B cell (primary cell): ENCODE measurements around the gene IRF2BPL. TPM values are rescaled to one million over a fixed set of nuclear protein-coding genes. Genes with fewer than 3 reads are reported as not detected.
A peak's percentile ranks its signal among the peaks of the same experiment; 100 is the strongest.

Source experiments
- ATAC-seq: fragments of 200-7000 bp; cut with Tn5 transposase; one replicate; pipeline ENCODE4 v1.10.0; 2021; ENCODE audit warnings: low read depth, mild to moderate bottlenecking, moderate number of reproducible peaks, moderate library complexity
- CTCF ChIA-PET: fragments of 350-600 bp; sonication (Branson Sonifier 250); formaldehyde crosslinking; loops from one replicate; lab custom pipeline; 2021; ENCODE audit warnings: antibody characterized with exemption, inconsistent platforms; lab: Charles Lee
- POLR2A ChIA-PET: fragments of 350-600 bp; sonication (Branson Sonifier 250); formaldehyde crosslinking; loops from one replicate; lab custom pipeline; 2021; ENCODE audit warnings: antibody characterized with exemption; lab: Charles Lee
- DNase-seq: peaks from one replicate; pipeline ENCODE4 v3.0.0; 2013
- H2AFZ ChIP-seq: 2 replicates; pipeline ENCODE4 v1.6.1; 2012; ENCODE audit warnings: mild to moderate bottlenecking, low read depth, low read length; ENCODE audit not compliant: insufficient read depth, poor library complexity, severe bottlenecking
- H3K27ac ChIP-seq, 2 donors: 1 replicate in 1 of 2; 2 replicates in 1 of 2; pipeline ENCODE4 v1.5.1; 2012 to 2013; ENCODE audit warnings: low read length in 2 of 2, mild to moderate bottlenecking in 2 of 2, moderate library complexity in 1 of 2
- H3K27me3 ChIP-seq, 4 experiments: fragments of 200-600 bp in 1 of 4; sonication (generic) in 1 of 4; replicated peaks in 1 of 4; 1 replicate in 2 of 4; 2 replicates in 2 of 4; pipeline versions ENCODE4 v1.6.1 to v1.7.0; 2013 to 2016; ENCODE audit warnings: low read length in 3 of 4, mild to moderate bottlenecking in 2 of 4, mixed read lengths in 1 of 4, moderate library complexity in 1 of 4; ENCODE audit not compliant: insufficient read depth in 4 of 4, control insufficient read depth in 3 of 4; ENCODE audit errors: control extremely low read depth in 1 of 4
- H3K36me3 ChIP-seq, 2 experiments: replicated peaks in 1 of 2; 1 replicate in 1 of 2; 2 replicates in 1 of 2; pipeline versions ENCODE4 v1.6.1 to v1.7.1; 2013; ENCODE audit warnings: low read length in 1 of 2; ENCODE audit not compliant: insufficient read depth in 2 of 2, control insufficient read depth in 1 of 2; ENCODE audit errors: control extremely low read depth in 1 of 2, extremely low read depth in 1 of 2
- H3K4me1 ChIP-seq, 2 donors: fragments of 200-600 bp in 1 of 2; sonication (generic) in 1 of 2; 1 replicate in 1 of 2; 2 replicates in 1 of 2; pipeline versions ENCODE4 v1.5.1 to v1.6.1; 2013 to 2017; ENCODE audit warnings: low read length in 2 of 2; ENCODE audit not compliant: control insufficient read depth in 2 of 2, insufficient read depth in 2 of 2
- H3K4me2 ChIP-seq: replicated peaks from 2 replicates; pipeline ENCODE3; 2012; ENCODE audit warnings: mild to moderate bottlenecking, low read depth, low read length; ENCODE audit not compliant: poor library complexity, severe bottlenecking
- H3K4me3 ChIP-seq, 5 experiments: fragments of 200-600 bp in 1 of 5; sonication (generic) in 1 of 5; 1 replicate in 3 of 5; 2 replicates in 2 of 5; pipeline versions ENCODE4 v1.5.1 to v1.7.0; 2011 to 2016; ENCODE audit warnings: low read length in 4 of 5, mild to moderate bottlenecking in 4 of 5, low read depth in 2 of 5, control low read depth in 1 of 5, moderate library complexity in 1 of 5; ENCODE audit not compliant: insufficient read depth in 1 of 5; ENCODE audit errors: control extremely low read depth in 1 of 5, extremely low read depth in 1 of 5
- H3K79me2 ChIP-seq: fragments of 200-600 bp; sonication (generic); one replicate; pipeline ENCODE4 v1.6.0; 2016; ENCODE audit warnings: low read length; ENCODE audit not compliant: control insufficient read depth, insufficient read depth
- H3K9ac ChIP-seq: fragments of 200-600 bp; sonication (generic); 2 replicates; pipeline ENCODE4 v1.6.1; 2017; ENCODE audit warnings: mild to moderate bottlenecking, low read length, moderate library complexity
- H3K9me3 ChIP-seq, 3 donors: one replicate each; pipeline versions ENCODE4 v1.6.1 to v1.7.1; 2013; ENCODE audit warnings: low read length in 2 of 3; ENCODE audit not compliant: control insufficient read depth in 2 of 3, insufficient read depth in 1 of 3; ENCODE audit errors: control extremely low read depth in 1 of 3
- H4K20me1 ChIP-seq: 2 replicates; pipeline ENCODE4 v1.6.0; 2012; ENCODE audit warnings: mild to moderate bottlenecking, low read length; ENCODE audit not compliant: insufficient read depth, control insufficient read depth, poor library complexity, severe bottlenecking
- H3K27ac Mint-ChIP-seq: one replicate; pipeline ENCODE4 v1.8.0; 2021; ENCODE audit warnings: mixed read lengths
- H3K27me3 Mint-ChIP-seq: one replicate; pipeline ENCODE4 v1.8.0; 2021; ENCODE audit warnings: mixed read lengths
- H3K4me1 Mint-ChIP-seq: one replicate; pipeline ENCODE4 v1.8.0; 2021; ENCODE audit warnings: mixed read lengths
- H3K4me3 Mint-ChIP-seq: one replicate; pipeline ENCODE4 v1.8.0; 2021; ENCODE audit warnings: mixed read lengths
- H3K9me3 Mint-ChIP-seq: one replicate; pipeline ENCODE4 v1.8.0; 2022; ENCODE audit warnings: mixed read lengths; ENCODE audit not compliant: insufficient read depth
- CTCF ChIP-seq: fragments of 200-600 bp; IDR thresholded peaks from one replicate; pipeline ENCODE4 v1.8.0; 2022; ENCODE audit warnings: antibody characterized with exemption, mild to moderate bottlenecking
- EZH2 ChIP-seq: IDR thresholded peaks from 2 replicates; pipeline ENCODE4 v1.6.1; 2012; ENCODE audit warnings: borderline replicate concordance, low read depth, mild to moderate bottlenecking, moderate library complexity, low read length; ENCODE audit not compliant: insufficient read depth, poor library complexity, severe bottlenecking
- WGBS: methylation state at CpG from one replicate; pipeline ENCODE4 v1.1.5; 2013; ENCODE audit warnings: missing lambda C conversion rate; ENCODE audit not compliant: insufficient coverage; 5-methylcytosine and 5-hydroxymethylcytosine counted together
- intact Hi-C: fragments of 100-400 bp; cut with micrococcal nuclease; formaldehyde crosslinking; loops from one replicate; pipeline ENCODE4 v1.10.0; 2022
- polyA minus RNA-seq: library from RNA; depleted of rRNA, polyadenylated mRNA; stranded (reverse); fragments of >200 nt; gene quantifications from 2 replicates; pipeline ENCODE4 v1.2.3, GENCODE V29; 2012
- polyA plus RNA-seq: library from polyadenylated mRNA; depleted of rRNA; stranded (reverse); fragments of >200 nt; gene quantifications from 2 replicates; pipeline ENCODE4 v1.2.3, GENCODE V29; 2012
- total RNA-seq, 2 donors: library from RNA; stranded (reverse); fragments of 120-200 nt in 1 of 2; gene quantifications; 1 replicate in 1 of 2; 2 replicates in 1 of 2; pipeline versions ENCODE4 v1.2.3 to v1.2.4, GENCODE V29; 2013 to 2022

The IRF2BPL gene
- 32.8 and 34.0 TPM in 2 replicates for total RNA-seq
- total RNA-seq (2013) = 17.7 TPM
- 27.9 and 29.1 TPM in 2 replicates for polyA plus RNA-seq
- polyA minus RNA-seq = 61.9 and 81.3 TPM in 2 replicates

GRCh38 chr14:77028384-77029231, at the start of gene IRF2BPL:
Gene IRF2BPL, minus strand, starts transcription at chr14:77028708. Its CDS starts 916 bp downstream, at chr14:77027792.
- Mint-ChIP-seq H3K27ac (peak within 1 kb of the TSS; percentile 99), H3K27me3 (no peaks in the 10 kb centered on the region), H3K4me1 (peaks cover 46% of the 10 kb centered on the region), H3K4me3 (peak within 1 kb of the TSS; percentile 92), H3K9me3 (no peaks in the 10 kb centered on the region)
- peaks cover 46% of the 10 kb centered on the region for H3K79me2 ChIP-seq
- peak within 1 kb of the TSS; percentile 91 for H3K4me2 ChIP-seq
- H3K36me3 ChIP-seq = peaks cover 0 to 17% of the 10 kb centered on the region in 2 experiments
- H3K27me3 ChIP-seq = no peaks in the 10 kb centered on the region
- DNase-seq (peak; percentile 97), ATAC-seq (peak; percentile 70)
- no peak for TF ChIP-seq CTCF
- no peak for TF ChIP-seq EZH2
- WGBS = 2% methylated on average over 80 of the region's 84 CpGs
- peak within 1 kb of the TSS; percentile 85 for H3K9ac ChIP-seq
- no peaks in the 10 kb centered on the region for H3K9me3 ChIP-seq
- peak within 1 kb of the TSS; percentile 96 to 98 for H3K27ac ChIP-seq
- peak within 1 kb of the TSS; percentile 51 for H2AFZ ChIP-seq
- ChIA-PET CTCF (interaction anchor here (0.7 to 6.2 kb wide), 20 partner anchors 8 to 154 kb away, joined by 3 to 48 read pairs (median 4); no protein-coding TSS in a partner anchor), POLR2A (interaction anchor here (0.5 to 5.5 kb wide), 29 partner anchors 9 to 292 kb away, joined by 3 to 54 read pairs (median 6); partner anchors contain the start of genes GSTZ1 and POMT2)
- H4K20me1 ChIP-seq = peaks cover 34% of the 10 kb centered on the region
- intact Hi-C loops = loop anchor here (1.0 to 2.0 kb wide), 8 partner anchors 12 to 428 kb away; partner anchors contain the start of genes CIPC, GSTZ1, POMT2 and VIPAS39
- peaks cover 39 to 47% of the 10 kb centered on the region in 2 donors for H3K4me1 ChIP-seq
- H3K4me3 ChIP-seq = peak within 1 kb of the TSS; percentile 11 to 95 (median 82)
